GM19452 (cell line): ENCODE results near the gene LAMC1.
A peak's percentile ranks its signal among the peaks of the same experiment; 100 is the strongest.

Experiments
- ATAC-seq: cut with Tn5 transposase; IDR thresholded peaks from one replicate; pipeline ENCODE4 v1.9.1; 2021; ENCODE audit not compliant: unreplicated experiment

Gene LAMC1

GRCh38 chr1:183019860-183020259 lies 3.4 kb upstream of the LAMC1 start:
- ATAC-seq = no peak

- ATAC-seq = no peak
Measured at GRCh38 chr1:183021405-183022201, 1.6 kb upstream of the LAMC1 start.

GRCh38 chr1:183022202-183023145 lies 746 bp upstream of the LAMC1 start:
- ATAC-seq = peak; percentile 24

GRCh38 chr1:183023601-183024316 lies 539 bp downstream of the LAMC1 start:
- ATAC-seq = peak; percentile 63

GRCh38 chr1:183024317-183025009 lies 1.2 kb downstream of the LAMC1 start:
- no peak for ATAC-seq

GRCh38 chr1:183025010-183025337 lies 1.8 kb downstream of the LAMC1 start:
- ATAC-seq = no peak

- ATAC-seq = no peak
Measured at GRCh38 chr1:183025782-183026774, 2.9 kb downstream of the LAMC1 start.

GRCh38 chr1:183027031-183027430 lies 3.8 kb downstream of the LAMC1 start:
- no peak for ATAC-seq

- ATAC-seq = no peak
Measured at GRCh38 chr1:183027791-183028190, 4.6 kb downstream of the LAMC1 start.

GRCh38 chr1:183029591-183030000 lies 6.4 kb downstream of the LAMC1 start:
- ATAC-seq = no peak

- no peak for ATAC-seq
Measured at GRCh38 chr1:183030053-183030452, 6.8 kb downstream of the LAMC1 start.

GRCh38 chr1:183032122-183032921 lies 9.1 kb downstream of the LAMC1 start:
- no peak for ATAC-seq

GRCh38 chr1:183033205-183033604 lies 10.0 kb downstream of the LAMC1 start:
- no peak for ATAC-seq

GRCh38 chr1:183034682-183035081 lies 11.5 kb downstream of the LAMC1 start:
- ATAC-seq = no peak

- no peak for ATAC-seq
Measured at GRCh38 chr1:183038333-183038866, 15.2 kb downstream of the LAMC1 start.

- no peak for ATAC-seq
Measured at GRCh38 chr1:183038913-183039312, 15.7 kb downstream of the LAMC1 start.

GRCh38 chr1:183039330-183039729 lies 16.1 kb downstream of the LAMC1 start:
- ATAC-seq = no peak

GRCh38 chr1:183039985-183040447 lies 16.8 kb downstream of the LAMC1 start:
- no peak for ATAC-seq
